Measurements from ENCODE around the gene PDE4D. TPM values are rescaled to one million over a fixed set of nuclear protein-coding genes. Genes with fewer than 3 reads are reported as not detected.
A peak's percentile ranks its signal among the peaks of the same experiment; 100 is the strongest.
"Not testable (repeated sequence)": the region's sequence is repeated elsewhere in the genome, so short reads cannot be mapped to it uniquely, and the experiment has no call there.

PDE4D gene
- polyA plus RNA-seq, 4 donors = 19.4 to 35.9 (median 23.1) TPM

- DNase-seq (ENCODE audit: low read depth in 4 of 4, low spot score in 2 of 4) = no peak
Observed at GRCh38 chr5:59591162-59591561, 302.4 kb downstream of the PDE4D start.

- no peak for DNase-seq (ENCODE audit: low read depth in 4 of 4, low spot score in 2 of 4)
Observed at GRCh38 chr5:59588922-59589321, 304.6 kb downstream of the PDE4D start.

GRCh38 chr5:59587489-59588337, 305.8 kb downstream of the PDE4D start:
- DNase-seq (ENCODE audit: low read depth in 4 of 4, low spot score in 2 of 4) = peak in 3 of 4 donors; percentile 46 to 69 (median 57)

- DNase-seq (ENCODE audit: low read depth in 4 of 4, low spot score in 2 of 4) = no peak
Observed at GRCh38 chr5:59586841-59587240, 306.7 kb downstream of the PDE4D start.

- no peak for DNase-seq (ENCODE audit: low read depth in 4 of 4, low spot score in 2 of 4)
Observed at GRCh38 chr5:59584858-59585846, 308.4 kb downstream of the PDE4D start.

GRCh38 chr5:59583810-59584562, 309.5 kb downstream of the PDE4D start:
- DNase-seq (ENCODE audit: low read depth in 4 of 4, low spot score in 2 of 4) = no peak

- no peak for DNase-seq (ENCODE audit: low read depth in 4 of 4, low spot score in 2 of 4)
Observed at GRCh38 chr5:59583151-59583809, 310.2 kb downstream of the PDE4D start.

- no peak for DNase-seq (ENCODE audit: low read depth in 4 of 4, low spot score in 2 of 4)
Observed at GRCh38 chr5:59582746-59583145, 310.8 kb downstream of the PDE4D start.

GRCh38 chr5:59579824-59580167, 313.7 kb downstream of the PDE4D start:
- DNase-seq (ENCODE audit: low read depth in 4 of 4, low spot score in 2 of 4) = no peak

GRCh38 chr5:59579101-59579823, 314.3 kb downstream of the PDE4D start:
- DNase-seq (ENCODE audit: low read depth in 4 of 4, low spot score in 2 of 4) = no peak

GRCh38 chr5:59577485-59577884, 316.0 kb downstream of the PDE4D start:
- DNase-seq (ENCODE audit: low read depth in 4 of 4, low spot score in 2 of 4) = no peak

- no peak for DNase-seq (ENCODE audit: low read depth in 4 of 4, low spot score in 2 of 4)
Observed at GRCh38 chr5:59575648-59576445, 317.7 kb downstream of the PDE4D start.

GRCh38 chr5:59573509-59573908, 320.0 kb downstream of the PDE4D start:
- DNase-seq (ENCODE audit: low read depth in 4 of 4, low spot score in 2 of 4) = not testable (repeated sequence)

GRCh38 chr5:59571067-59571466, 322.5 kb downstream of the PDE4D start:
- DNase-seq (ENCODE audit: low read depth in 4 of 4, low spot score in 2 of 4) = no peak

GRCh38 chr5:59569608-59570334, 323.8 kb downstream of the PDE4D start:
- DNase-seq (ENCODE audit: low read depth in 4 of 4, low spot score in 2 of 4) = no peak

GRCh38 chr5:59569158-59569557, 324.4 kb downstream of the PDE4D start:
- no peak for DNase-seq (ENCODE audit: low read depth in 4 of 4, low spot score in 2 of 4)

GRCh38 chr5:59568161-59568560, 325.4 kb downstream of the PDE4D start:
- DNase-seq (ENCODE audit: low read depth in 4 of 4, low spot score in 2 of 4) = no peak

GRCh38 chr5:59565551-59565950, 328.0 kb downstream of the PDE4D start:
- no peak for DNase-seq (ENCODE audit: low read depth in 4 of 4, low spot score in 2 of 4)

Measured in left renal cortex interstitium (tissue), 4 donors.